ENCODE measurements around the gene FCRL4. TPM values are rescaled to one million over a fixed set of nuclear protein-coding genes. Genes with fewer than 3 reads are reported as not detected.

The FCRL4 gene
- total RNA-seq, 1 donor from 2014 or later: not detected

DNA sequence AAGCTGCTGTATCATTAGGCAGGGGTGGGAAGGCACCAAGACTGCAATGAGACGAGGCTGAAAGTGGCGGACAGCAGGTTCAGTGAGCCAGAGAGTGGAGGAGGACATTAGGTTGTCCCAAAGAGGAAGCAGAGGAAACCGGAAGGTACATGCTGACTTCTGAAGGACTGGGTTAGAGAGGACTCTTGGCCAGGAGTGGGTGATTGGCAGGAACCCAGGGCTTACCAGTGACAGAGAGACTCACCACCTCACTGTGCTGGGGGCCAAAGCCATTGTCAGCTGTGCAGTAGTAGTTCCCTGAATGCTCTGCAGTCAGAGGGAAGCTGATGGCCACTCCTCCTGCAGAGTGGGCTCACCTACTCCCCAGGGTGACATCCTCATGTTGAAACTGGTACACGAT is 41.9 kb upstream of the FCRL4 start:
- no peaks in the 10 kb centered on the region for H3K4me1 ChIP-seq
- H3K9me3 ChIP-seq (ENCODE audit: low read depth): no peaks in the 10 kb centered on the region
- no peaks in the 10 kb centered on the region for H4K20me1 ChIP-seq (ENCODE audit: low read depth)
- no peak overlapping the region for H3K4me3 Mint-ChIP-seq
- no peak overlapping the region for H3K27ac ChIP-seq
- no peaks in the 10 kb centered on the region for H3F3A ChIP-seq (ENCODE audit: low read depth)
- H3K4me1 Mint-ChIP-seq: no peaks in the 10 kb centered on the region
- H3K27me3 ChIP-seq: no peaks in the 10 kb centered on the region
- H3K36me3 ChIP-seq: no peaks in the 10 kb centered on the region
- no peak overlapping the region for H3K9ac ChIP-seq
- no peak overlapping the region for H3K4me3 ChIP-seq
- H3K9me3 Mint-ChIP-seq: no peaks in the 10 kb centered on the region
- no peaks in the 10 kb centered on the region for H3K79me2 ChIP-seq (ENCODE audit: low read depth)
- no peaks in the 10 kb centered on the region for H3K36me3 Mint-ChIP-seq
- H3K27me3 Mint-ChIP-seq (ENCODE audit: insufficient read depth, low read depth): peaks cover 2% of the 10 kb centered on the region
- no peak overlapping the region for H3K27ac Mint-ChIP-seq
- TF ChIP-seq, protein P1, sequence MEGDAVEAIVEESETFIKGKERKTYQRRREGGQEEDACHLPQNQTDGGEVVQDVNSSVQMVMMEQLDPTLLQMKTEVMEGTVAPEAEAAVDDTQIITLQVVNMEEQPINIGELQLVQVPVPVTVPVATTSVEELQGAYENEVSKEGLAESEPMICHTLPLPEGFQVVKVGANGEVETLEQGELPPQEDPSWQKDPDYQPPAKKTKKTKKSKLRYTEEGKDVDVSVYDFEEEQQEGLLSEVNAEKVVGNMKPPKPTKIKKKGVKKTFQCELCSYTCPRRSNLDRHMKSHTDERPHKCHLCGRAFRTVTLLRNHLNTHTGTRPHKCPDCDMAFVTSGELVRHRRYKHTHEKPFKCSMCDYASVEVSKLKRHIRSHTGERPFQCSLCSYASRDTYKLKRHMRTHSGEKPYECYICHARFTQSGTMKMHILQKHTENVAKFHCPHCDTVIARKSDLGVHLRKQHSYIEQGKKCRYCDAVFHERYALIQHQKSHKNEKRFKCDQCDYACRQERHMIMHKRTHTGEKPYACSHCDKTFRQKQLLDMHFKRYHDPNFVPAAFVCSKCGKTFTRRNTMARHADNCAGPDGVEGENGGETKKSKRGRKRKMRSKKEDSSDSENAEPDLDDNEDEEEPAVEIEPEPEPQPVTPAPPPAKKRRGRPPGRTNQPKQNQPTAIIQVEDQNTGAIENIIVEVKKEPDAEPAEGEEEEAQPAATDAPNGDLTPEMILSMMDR (IDR thresholded peaks at IDR 0.05): no peak
- no peak for DNase-seq (ENCODE audit: low spot score)
- H3K4me2 ChIP-seq: no peak overlapping the region
- no peak overlapping the region for H2AFZ ChIP-seq (replicated peaks)

DNA sequence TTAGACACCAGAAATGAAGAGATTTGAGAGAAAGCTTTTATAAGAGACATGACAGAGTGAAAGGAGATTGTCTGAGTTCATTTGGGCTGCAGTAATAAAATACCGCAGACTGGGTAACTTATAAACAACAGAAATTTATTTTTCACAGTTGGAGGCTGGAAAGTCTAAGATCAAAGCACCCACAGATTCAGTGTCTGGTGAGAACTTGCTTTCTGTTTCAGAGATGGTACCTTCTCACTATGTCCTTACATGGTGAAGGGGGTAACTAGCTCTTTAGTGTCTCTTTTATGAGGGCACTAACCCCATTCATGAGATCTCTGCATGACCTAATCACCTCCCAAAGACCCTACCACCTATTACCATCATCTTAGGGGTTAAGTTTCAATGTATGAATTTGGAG is 30.9 kb upstream of the FCRL4 start:
- H3F3A ChIP-seq (ENCODE audit: low read depth): no peaks in the 10 kb centered on the region
- no peak overlapping the region for H3K4me2 ChIP-seq
- H3K4me3 Mint-ChIP-seq: no peak overlapping the region
- H3K27ac Mint-ChIP-seq: no peak overlapping the region
- no peaks in the 10 kb centered on the region for H3K36me3 Mint-ChIP-seq
- H3K27me3 ChIP-seq: no peaks in the 10 kb centered on the region
- no peak overlapping the region for H3K4me3 ChIP-seq
- H3K9me3 ChIP-seq (ENCODE audit: low read depth): no peaks in the 10 kb centered on the region
- H3K27ac ChIP-seq: no peak overlapping the region
- no peaks in the 10 kb centered on the region for H3K27me3 Mint-ChIP-seq (ENCODE audit: insufficient read depth, low read depth)
- no peaks in the 10 kb centered on the region for H3K4me1 Mint-ChIP-seq
- no peaks in the 10 kb centered on the region for H3K4me1 ChIP-seq
- no peaks in the 10 kb centered on the region for H3K9me3 Mint-ChIP-seq
- H3K79me2 ChIP-seq (ENCODE audit: low read depth): no peaks in the 10 kb centered on the region
- no peaks in the 10 kb centered on the region for H4K20me1 ChIP-seq (ENCODE audit: low read depth)
- H3K36me3 ChIP-seq: no peaks in the 10 kb centered on the region
- H2AFZ ChIP-seq (replicated peaks): no peak overlapping the region
- TF ChIP-seq EZH2 (IDR thresholded peaks at IDR 0.05) (no peak), EZH2phosphoT487 (IDR thresholded peaks at IDR 0.05) (no peak)
- TF ChIP-seq, protein P1 (IDR thresholded peaks at IDR 0.05): no peak
- no peak overlapping the region for H3K9ac ChIP-seq
- DNase-seq (ENCODE audit: low spot score): no peak

DNA sequence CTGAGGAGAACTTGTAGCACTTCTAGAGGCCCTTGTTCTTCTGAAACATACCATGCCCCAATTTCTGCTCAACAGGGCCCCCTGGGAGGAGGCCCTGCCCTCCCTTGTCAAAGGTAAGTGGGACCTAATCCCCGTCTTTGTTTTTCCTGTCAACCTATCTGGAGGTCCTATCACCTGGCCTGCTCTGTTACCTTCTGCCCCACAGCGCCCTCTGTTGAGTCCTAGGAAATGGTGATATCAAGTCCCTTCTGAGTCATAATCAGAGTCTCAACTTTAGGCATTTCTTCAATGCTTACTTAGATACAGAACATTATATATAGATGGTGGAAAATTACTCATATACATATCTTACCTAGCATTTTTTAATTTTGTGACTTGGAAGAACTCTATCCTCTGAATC is 28.2 kb upstream of the FCRL4 start:
- peak; percentile 45 for DNase-seq (ENCODE audit: low spot score)

More for the DNA sequence above, 28.2 kb upstream of the FCRL4 start:
- Mint-ChIP-seq H3K27ac (no peak overlapping the region), H3K27me3 (ENCODE audit: insufficient read depth, low read depth) (no peaks in the 10 kb centered on the region), H3K4me3 (no peak overlapping the region), H3K4me1 (no peaks in the 10 kb centered on the region), H3K9me3 (no peaks in the 10 kb centered on the region), H3K36me3 (no peaks in the 10 kb centered on the region)
- H3K4me3 ChIP-seq: no peak overlapping the region
- no peak overlapping the region for H3K9ac ChIP-seq
- no peak overlapping the region for H3K27ac ChIP-seq
- TF ChIP-seq EZH2phosphoT487 (IDR thresholded peaks at IDR 0.05) (no peak), EZH2 (IDR thresholded peaks at IDR 0.05) (no peak)
- TF ChIP-seq, protein P1 (IDR thresholded peaks at IDR 0.05): peak; percentile 56
- no peak overlapping the region for H2AFZ ChIP-seq (replicated peaks)
- no peaks in the 10 kb centered on the region for H3K9me3 ChIP-seq (ENCODE audit: low read depth)
- H3F3A ChIP-seq (ENCODE audit: low read depth): no peaks in the 10 kb centered on the region
- no peak overlapping the region for H3K4me2 ChIP-seq
- H3K79me2 ChIP-seq (ENCODE audit: low read depth): no peaks in the 10 kb centered on the region
- no peaks in the 10 kb centered on the region for H3K36me3 ChIP-seq
- H3K27me3 ChIP-seq: no peaks in the 10 kb centered on the region
- H3K4me1 ChIP-seq: no peaks in the 10 kb centered on the region
- H4K20me1 ChIP-seq (ENCODE audit: low read depth): no peaks in the 10 kb centered on the region
